IMR-90 (cell line): ENCODE data around the gene YBX2. TPM values are rescaled to one million over a fixed set of nuclear protein-coding genes. Genes with fewer than 3 reads are reported as not detected.
A peak's percentile ranks its signal among the peaks of the same experiment; 100 is the strongest.

ENCODE experiments used
- ATAC-seq: fragments of 200-7000 bp; cut with Tn5 transposase; 2 replicates; pipeline ENCODE4 v1.9.1; 2020; ENCODE audit warnings: low read depth, mild to moderate bottlenecking, moderate library complexity
- BruUV-seq: library from RNA; stranded (reverse); fragments of 400-500 nt; replicated peaks from 2 replicates; lab custom pipeline; 2021; lab: Mats Ljungman, UMichigan
- CTCF ChIA-PET: fragments of 300-600 bp; formaldehyde crosslinking; extraction: SDS; loops from one replicate; lab custom pipeline; 2021; ENCODE audit warnings: antibody characterized with exemption; lab: Yijun Ruan, JAX
- POLR2A ChIA-PET: fragments of 300-600 bp; sonication (Branson Sonifier 250); formaldehyde crosslinking; loops from one replicate; lab custom pipeline; 2022; ENCODE audit warnings: antibody characterized with exemption; ENCODE audit not compliant: unreplicated experiment; lab: Charles Lee
- DNase-seq: peaks from one replicate; pipeline ENCODE4 v3.0.0; 2013
- H2AFZ ChIP-seq: replicated peaks from 2 replicates; pipeline ENCODE3; 2013; ENCODE audit warnings: low read length, mild to moderate bottlenecking; ENCODE audit not compliant: poor library complexity
- H2AK5ac ChIP-seq: 2 replicates; pipeline ENCODE4 v1.6.1; 2013; ENCODE audit warnings: low read depth, low read length, inconsistent platforms
- H2AK9ac ChIP-seq: replicated peaks from 2 replicates; pipeline ENCODE3; 2013; ENCODE audit warnings: mild to moderate bottlenecking, low read depth, low read length, moderate library complexity; ENCODE audit not compliant: poor library complexity
- H2BK120ac ChIP-seq: 2 replicates; pipeline ENCODE4 v1.6.1; 2013; ENCODE audit warnings: low read depth, low read length, inconsistent platforms
- H2BK15ac ChIP-seq: 3 replicates; pipeline ENCODE4 v1.6.1; 2013; ENCODE audit warnings: low read depth, low read length, inconsistent platforms
- H2BK20ac ChIP-seq: 2 replicates; pipeline ENCODE4 v1.6.1; 2013; ENCODE audit warnings: low read depth, mild to moderate bottlenecking, inconsistent platforms, low read length, moderate library complexity
- H2BK5ac ChIP-seq: 2 replicates; pipeline ENCODE4 v1.6.1; 2013; ENCODE audit warnings: mild to moderate bottlenecking, low read depth, low read length, inconsistent platforms; ENCODE audit not compliant: poor library complexity, severe bottlenecking
- H3K14ac ChIP-seq: replicated peaks from 2 replicates; pipeline ENCODE4 v1.6.1; 2013; ENCODE audit warnings: low read depth, low read length, inconsistent platforms
- H3K18ac ChIP-seq: 2 replicates; pipeline ENCODE4 v1.6.1; 2013; ENCODE audit warnings: low read depth, low read length, control low read depth
- H3K23ac ChIP-seq: 2 replicates; pipeline ENCODE4 v1.6.1; 2013; ENCODE audit warnings: low read depth, low read length, inconsistent platforms
- H3K27ac ChIP-seq: 2 replicates; pipeline ENCODE4 v1.5.1; 2013; ENCODE audit warnings: mild to moderate bottlenecking, control low read depth, low read length; ENCODE audit not compliant: insufficient read depth
- H3K27me3 ChIP-seq: 2 replicates; pipeline ENCODE4 v1.6.1; 2013; ENCODE audit warnings: low read length; ENCODE audit not compliant: control insufficient read depth, insufficient read depth
- H3K36me3 ChIP-seq: 2 replicates; pipeline ENCODE4 v1.6.1; 2013; ENCODE audit warnings: low read length, mixed read lengths; ENCODE audit not compliant: control insufficient read depth, insufficient read depth
- H3K4ac ChIP-seq: 2 replicates; pipeline ENCODE4 v1.6.1; 2013; ENCODE audit warnings: low read depth, low read length, inconsistent platforms
- H3K4me1 ChIP-seq: 2 replicates; pipeline ENCODE4 v1.6.1; 2013; ENCODE audit warnings: low read length, mixed read lengths; ENCODE audit not compliant: control insufficient read depth, insufficient read depth
- H3K4me2 ChIP-seq: 2 replicates; pipeline ENCODE4 v1.6.1; 2013; ENCODE audit warnings: low read depth, mild to moderate bottlenecking, control low read depth, low read length, moderate library complexity
- H3K4me3 ChIP-seq: 2 replicates; pipeline ENCODE4 v1.5.1; 2013; ENCODE audit warnings: low read depth, mild to moderate bottlenecking, control low read depth, low read length, moderate library complexity; ENCODE audit not compliant: insufficient read depth
- H3K56ac ChIP-seq: 2 replicates; pipeline ENCODE4 v1.6.1; 2013; ENCODE audit warnings: low read length, inconsistent platforms; ENCODE audit not compliant: insufficient read depth; ENCODE audit errors: extremely low read depth
- H3K79me1 ChIP-seq, 2 experiments: 2 replicates each; pipeline ENCODE4 v1.6.1; 2013; ENCODE audit warnings: low read length in 2 of 2, inconsistent platforms in 1 of 2, low read depth in 1 of 2
- H3K9ac ChIP-seq: 2 replicates; pipeline ENCODE4 v1.6.1; 2013; ENCODE audit warnings: low read depth, low read length, control low read depth
- H3K9me1 ChIP-seq: 2 replicates; pipeline ENCODE4 v1.6.1; 2013; ENCODE audit warnings: low read length, inconsistent platforms; ENCODE audit not compliant: insufficient read depth
- H3K9me3 ChIP-seq: 2 replicates; pipeline ENCODE4 v1.6.1; 2013; ENCODE audit warnings: low read length; ENCODE audit not compliant: control insufficient read depth, insufficient read depth
- H4K20me1 ChIP-seq: 2 replicates; pipeline ENCODE4 v1.6.1; 2013; ENCODE audit warnings: low read length, inconsistent platforms; ENCODE audit not compliant: insufficient read depth
- H4K5ac ChIP-seq: 2 replicates; pipeline ENCODE4 v1.6.1; 2013; ENCODE audit warnings: mild to moderate bottlenecking, low read depth, low read length, control low read depth
- H4K8ac ChIP-seq, 2 experiments: 2 replicates each; pipeline ENCODE4 v1.6.1; 2013; ENCODE audit warnings: low read depth in 2 of 2, low read length in 2 of 2, control low read depth in 1 of 2, inconsistent platforms in 1 of 2
- H4K91ac ChIP-seq: 2 replicates; pipeline ENCODE4 v1.6.1; 2013; ENCODE audit warnings: low read depth, low read length, inconsistent platforms; ENCODE audit not compliant: insufficient read depth
- CEBPB ChIP-seq: IDR thresholded peaks from 2 replicates; pipeline ENCODE4 v1.6.1; 2012; ENCODE audit warnings: low read depth, low read length, improper control_type of control experiment
- POLR2A ChIP-seq: IDR thresholded peaks from 2 replicates; pipeline ENCODE4 v1.6.1; 2012; ENCODE audit warnings: mild to moderate bottlenecking, low read depth, low read length
- RCOR1 ChIP-seq: IDR thresholded peaks from 2 replicates; pipeline ENCODE4 v1.6.1; 2012; ENCODE audit warnings: mild to moderate bottlenecking, low read length, improper control_type of control experiment; ENCODE audit not compliant: insufficient replicate concordance
- WGBS, 2 experiments: methylation state at CpG; one replicate each; pipeline versions ENCODE4 v1.1.5 to v1.1.7; 2013; ENCODE audit warnings: missing lambda C conversion rate in 2 of 2; ENCODE audit not compliant: insufficient read length in 1 of 2; ENCODE audit errors: extremely low coverage in 2 of 2; 5-methylcytosine and 5-hydroxymethylcytosine counted together
- dilution Hi-C: fragments of 300-500 bp; cut with HindIII; formaldehyde crosslinking; loops from one replicate; pipeline ENCODE4 v1.14.3; 2018; ENCODE audit warnings: low sequenced_read_pairs; ENCODE audit not compliant: unreplicated experiment
- in situ Hi-C: fragments of 300-500 bp; cut with MboI; formaldehyde crosslinking; loops from 3 replicates; pipeline ENCODE4 v1.14.3; 2019; ENCODE audit warnings: low sequenced_read_pairs, inconsistent platforms, mixed read lengths
- intact Hi-C: fragments of 100-400 bp; cut with micrococcal nuclease; formaldehyde crosslinking; loops from 2 replicates; pipeline ENCODE4 v1.10.0; 2022
- polyA plus RNA-seq, 3 experiments: library from polyadenylated mRNA; depleted of rRNA; stranded (reverse); fragments of >200 nt; gene quantifications; 2 replicates each; pipeline ENCODE4 v1.2.3, GENCODE V29; 2012; ENCODE audit warnings: low replicate concordance in 1 of 3
- total RNA-seq: library from RNA; depleted of rRNA; stranded (reverse); fragments of >200 nt; gene quantifications from 2 replicates; pipeline ENCODE4 v1.2.3, GENCODE V29; 2012

The YBX2 gene
- total and polyA plus RNA-seq, 2 of the 4 experiments (the other 2 are of a cell fraction) = 0.17 TPM; not detected in 1

DNA sequence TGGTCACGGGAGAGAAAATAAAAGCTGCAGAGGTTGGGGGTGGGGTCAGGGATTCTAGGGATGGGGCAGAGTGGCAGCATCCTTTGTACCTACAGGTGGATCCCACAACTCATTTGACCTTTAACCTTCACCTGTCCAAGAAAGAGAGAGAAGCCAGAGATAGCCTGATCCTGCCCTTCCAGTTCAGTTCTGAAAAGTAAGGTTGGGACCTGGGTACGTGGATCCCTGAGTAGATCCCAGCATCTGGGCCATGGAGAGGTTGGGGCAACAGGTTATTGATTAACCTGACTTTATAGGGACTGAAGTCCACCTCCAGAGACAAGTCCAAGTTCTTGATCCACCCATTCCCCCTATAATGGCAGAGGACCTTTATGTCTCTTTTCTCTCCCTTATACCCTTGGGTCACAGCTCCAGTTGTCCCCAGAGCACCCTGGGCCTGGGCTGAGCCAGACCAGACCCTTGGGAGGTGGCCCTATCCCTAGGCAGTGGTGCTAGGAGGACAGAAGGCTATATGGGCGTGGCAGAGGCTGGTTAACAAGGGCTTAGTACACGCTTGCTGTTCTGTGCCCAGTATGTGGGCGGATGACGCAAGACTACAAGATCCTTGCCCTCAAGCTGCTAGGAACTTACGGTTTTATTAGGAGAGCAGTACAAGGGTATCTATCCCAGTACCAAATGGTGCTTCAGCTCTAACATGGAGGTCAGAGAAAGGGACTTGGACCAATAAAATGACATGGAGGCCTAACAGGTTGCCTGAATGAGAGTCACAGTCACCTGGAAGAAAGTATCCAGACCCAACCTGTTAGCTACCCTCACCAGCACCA, 35.5 kb downstream of the YBX2 start:
- H3K9ac ChIP-seq = no peak overlapping the region
- H3K4me1 ChIP-seq = peaks cover 8% of the 10 kb centered on the region
- peaks cover 13% of the 10 kb centered on the region; the same call in 1 of the 2 replicates for H3K27me3 ChIP-seq
- no peak overlapping the region for H3K14ac ChIP-seq
- intact Hi-C loops = no loop called here
- no peak overlapping the region for H4K8ac ChIP-seq
- no peak overlapping the region for H2BK15ac ChIP-seq
- no peak overlapping the region for H2AK5ac ChIP-seq
- 73% methylated on average over 2 of the region's 7 CpGs; no CpG with 5 or more reads in 1 of the 2 experiments for WGBS, 2 experiments
- no peaks in the 10 kb centered on the region for H3K9me3 ChIP-seq
- peaks cover 10% of the 10 kb centered on the region for H3K9me1 ChIP-seq
- dilution Hi-C loops = no loop called here
- H4K91ac ChIP-seq = no peak overlapping the region
- no TSS peak for BruUV-seq
- H2BK5ac ChIP-seq = no peak overlapping the region
- H3K4ac ChIP-seq = no peak overlapping the region
- no peak overlapping the region for H3K56ac ChIP-seq
- peak; percentile 27 for DNase-seq
- H3K18ac ChIP-seq = no peak overlapping the region
- in situ Hi-C loops = no loop called here
- H2BK120ac ChIP-seq = no peak overlapping the region
- peak overlapping the region; percentile 5 for H2AK9ac ChIP-seq
- peaks cover 32% of the 10 kb centered on the region for H3K36me3 ChIP-seq
- no peak overlapping the region for H2BK20ac ChIP-seq
- H4K20me1 ChIP-seq = no peaks in the 10 kb centered on the region
- ChIA-PET POLR2A (interaction anchor here (0.6 kb wide), 1 partner anchor 11 kb away, joined by 6 read pairs; no protein-coding TSS in a partner anchor), CTCF (no interaction called here)
- no peak overlapping the region for H2AFZ ChIP-seq
- ATAC-seq = no peak
- no peak overlapping the region for H3K4me2 ChIP-seq
- H3K27ac ChIP-seq = no peak overlapping the region
- peaks cover 2 to 13% of the 10 kb centered on the region in 2 experiments; a peak in 2 of 4 replicates for H3K79me1 ChIP-seq
- no peak overlapping the region for H4K5ac ChIP-seq
- no peak overlapping the region for H3K4me3 ChIP-seq
- TF ChIP-seq CEBPB (peak; percentile 86), POLR2A (no peak), RCOR1 (no peak)
- no peak overlapping the region for H3K23ac ChIP-seq
